ENCODE results near the gene SGPP1.
A peak's percentile ranks its signal among the peaks of the same experiment; 100 is the strongest.
"Not testable (repeated sequence)": the region's sequence is repeated elsewhere in the genome, so short reads cannot be mapped to it uniquely, and the experiment has no call there.

SGPP1 gene

DNA sequence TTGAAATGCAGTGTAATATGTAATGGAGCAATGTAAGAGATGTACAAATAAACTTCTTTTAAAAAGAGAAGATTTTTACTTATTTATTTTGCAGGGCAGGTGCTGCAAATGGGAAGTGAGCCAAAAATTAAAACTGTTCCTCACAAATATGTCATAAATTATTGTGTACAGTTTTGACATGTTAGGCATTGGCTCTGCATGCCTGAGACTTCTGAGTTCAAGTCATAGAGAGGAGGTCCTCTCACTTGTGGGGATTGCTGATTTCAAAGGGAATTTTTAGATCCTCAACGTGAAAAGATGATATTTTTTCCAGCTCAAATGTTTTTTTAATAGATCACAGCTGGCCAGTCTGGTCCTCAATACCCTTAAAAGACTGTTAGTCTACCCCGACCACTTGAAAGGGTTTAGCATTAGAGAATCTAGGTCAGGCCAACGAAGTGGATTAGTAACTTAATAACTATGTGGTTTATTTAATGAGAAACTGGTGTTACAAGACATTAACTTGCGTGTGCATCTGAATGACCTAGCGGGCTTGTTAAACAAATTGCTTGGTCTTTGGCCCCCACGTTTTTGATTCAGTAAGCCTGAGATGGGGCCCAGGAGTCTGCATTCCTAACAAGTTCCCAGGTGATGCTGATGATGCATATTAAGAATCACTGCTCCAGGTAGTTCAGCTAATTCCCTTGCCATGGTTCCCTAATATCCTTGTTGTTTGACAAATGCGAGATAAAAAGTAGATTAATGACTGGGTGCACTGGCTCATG lies 55.3 kb downstream of the SGPP1 start:
- DNase-seq: no peak

DNA sequence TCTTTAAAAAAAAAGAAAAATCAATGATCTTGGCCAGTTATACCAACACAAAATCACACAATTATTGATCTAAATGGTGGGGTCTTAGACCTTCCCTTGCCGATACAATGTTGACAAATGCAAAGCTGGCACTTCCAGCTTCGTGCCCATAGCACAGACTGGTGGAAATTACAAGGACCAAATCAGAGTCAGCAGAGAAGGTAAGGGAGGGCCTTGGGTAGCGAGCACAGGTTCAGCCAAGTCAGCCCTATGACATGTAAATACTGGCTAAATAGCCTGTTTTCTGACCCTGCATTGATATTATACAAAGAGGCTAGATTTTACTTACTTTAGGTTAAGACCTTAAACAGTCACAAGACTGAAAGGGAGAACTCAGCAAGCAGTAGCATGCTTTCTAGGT lies 55.9 kb downstream of the SGPP1 start:
- no peak for DNase-seq

DNA sequence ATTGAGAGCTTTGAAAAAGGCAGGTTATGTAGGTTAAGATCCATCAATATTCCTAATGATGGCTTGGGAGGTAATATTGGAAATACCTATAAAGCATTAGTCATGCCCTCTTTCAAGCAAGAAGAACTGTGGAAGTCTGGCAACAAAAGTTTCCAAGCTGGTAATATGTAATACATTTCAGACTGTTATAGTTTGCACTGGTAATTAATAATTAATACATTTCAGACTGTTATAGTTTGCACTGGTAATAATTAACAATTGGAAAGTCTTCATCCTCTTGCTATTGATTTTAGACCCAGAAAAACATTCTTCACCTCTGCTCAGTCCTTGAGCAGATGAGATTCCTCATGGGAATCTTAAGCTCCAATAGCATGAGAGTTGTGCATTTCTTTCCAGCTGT lies 57.2 kb downstream of the SGPP1 start:
- DNase-seq: no peak

DNA sequence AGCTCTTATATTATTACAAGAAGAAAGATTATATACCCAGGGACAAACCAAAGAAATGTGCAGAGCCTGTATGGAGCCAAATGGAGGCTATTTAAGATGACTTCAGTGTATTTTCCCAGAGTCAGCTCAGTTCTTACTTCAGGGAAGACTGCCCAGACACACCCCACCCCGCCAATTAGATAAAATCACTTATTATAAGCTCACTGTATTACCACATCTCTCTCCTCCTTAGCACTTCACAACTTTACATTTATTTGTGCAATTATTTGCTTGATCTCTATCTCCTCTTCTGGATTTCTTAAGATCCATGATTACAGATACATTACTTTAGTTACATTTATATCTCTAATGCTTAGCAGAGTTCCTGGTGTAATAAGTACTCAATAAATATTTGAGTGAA lies 61.5 kb downstream of the SGPP1 start:
- no peak for DNase-seq

DNA sequence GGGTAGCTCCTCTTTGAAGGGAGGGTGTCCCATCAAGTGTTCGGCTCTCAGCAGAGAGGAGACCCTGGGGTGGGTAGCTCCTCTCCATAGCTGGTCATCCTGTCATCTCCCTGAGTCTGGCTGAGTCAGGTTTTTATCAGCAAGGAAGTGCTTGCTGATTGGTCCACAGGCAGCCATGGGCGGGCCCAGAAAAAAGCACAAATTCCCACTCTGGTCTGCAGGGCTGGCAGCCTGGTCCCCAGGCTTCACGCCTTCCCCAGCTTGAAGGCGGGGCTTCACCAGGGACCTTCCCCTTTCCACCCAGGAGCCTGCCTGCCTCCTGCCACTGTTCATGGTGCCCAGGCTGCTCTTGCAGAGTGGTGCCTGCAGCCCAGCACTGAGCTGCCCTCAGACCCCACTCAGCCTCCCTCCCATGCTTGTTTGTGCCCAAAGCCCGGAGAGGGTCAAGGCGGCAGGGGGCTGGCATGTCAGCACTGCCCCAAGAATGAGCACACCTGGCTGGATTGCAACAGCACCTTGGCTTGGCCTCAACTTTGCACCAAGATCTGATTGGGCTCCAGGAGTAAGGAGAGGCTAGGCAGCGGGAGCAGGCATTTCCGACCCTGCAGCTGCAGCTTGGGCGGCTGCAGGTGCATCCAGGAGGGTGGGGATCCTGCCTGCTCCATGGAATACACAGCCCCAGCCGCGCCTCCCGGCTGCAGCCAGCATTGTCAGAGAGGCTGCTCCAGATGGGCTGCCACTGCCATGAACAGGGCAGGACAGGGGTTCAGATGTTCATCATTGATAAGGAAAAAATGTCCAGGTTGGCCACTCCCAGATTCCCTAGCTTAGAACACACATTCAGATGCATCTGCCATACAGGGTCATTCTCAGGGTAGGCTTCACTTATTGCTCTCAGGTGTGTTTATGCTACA lies 64.2 kb downstream of the SGPP1 start:
- DNase-seq: peak in 1 of 3 donors; percentile 4

DNA sequence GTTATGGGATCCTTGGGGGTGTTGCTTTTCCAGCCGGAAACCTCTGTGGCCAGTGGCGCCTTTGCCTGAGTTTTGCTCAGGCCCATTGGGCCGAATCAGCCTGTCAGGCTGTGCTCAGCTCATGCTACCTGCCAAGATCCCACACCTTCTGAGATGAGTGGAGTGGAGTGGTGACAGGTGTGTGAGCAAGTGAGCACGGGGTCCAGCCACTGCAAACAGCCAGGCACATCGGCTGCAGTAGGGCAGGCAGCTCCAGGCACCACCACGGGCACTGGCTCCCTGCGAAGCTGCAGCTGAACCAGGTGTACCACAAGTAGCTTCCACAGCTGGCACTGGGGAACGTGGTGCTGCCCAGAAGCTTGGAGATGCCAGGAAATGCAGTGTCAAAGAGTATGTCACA lies 65.1 kb downstream of the SGPP1 start:
- DNase-seq: no peak

DNA sequence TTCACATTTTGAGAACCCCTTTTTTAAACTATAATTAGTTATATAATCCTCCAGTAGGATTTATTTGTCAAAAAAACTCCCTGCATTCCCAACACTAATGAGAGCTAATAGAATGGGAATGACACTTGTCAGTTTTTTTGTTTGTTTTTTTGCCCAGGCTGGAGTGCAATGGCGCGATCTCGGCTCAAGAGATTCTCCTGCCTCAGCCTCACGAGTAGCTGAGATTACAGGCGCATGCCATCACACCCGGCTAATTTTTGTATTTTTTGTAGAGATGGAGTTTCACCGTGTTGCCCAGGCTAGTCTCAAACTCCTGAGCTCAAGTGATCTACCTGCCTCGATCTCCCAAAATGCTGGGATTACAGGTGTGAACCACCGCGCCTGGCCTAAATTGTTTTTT lies 66.0 kb downstream of the SGPP1 start:
- not testable (repeated sequence) for DNase-seq

DNA sequence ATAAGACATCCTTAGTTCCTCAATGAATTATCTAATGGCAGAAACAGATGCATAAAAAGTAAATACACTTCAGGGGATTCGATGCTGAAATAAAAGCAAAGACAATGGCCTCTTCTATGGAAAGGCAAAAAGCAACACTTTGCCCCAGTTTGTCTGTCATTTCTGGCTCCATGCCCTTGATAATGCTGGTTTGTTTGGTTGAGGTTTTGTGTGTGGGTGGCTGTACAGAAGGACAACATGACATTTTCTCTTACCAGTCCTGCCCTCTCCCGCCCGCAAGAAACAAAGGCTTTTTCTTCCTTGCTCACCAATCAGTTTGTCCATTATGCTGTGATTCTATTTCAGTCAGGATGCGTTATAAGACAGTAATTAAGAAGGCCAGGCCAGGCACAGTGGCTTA lies 68.1 kb downstream of the SGPP1 start:
- no peak for DNase-seq

DNA sequence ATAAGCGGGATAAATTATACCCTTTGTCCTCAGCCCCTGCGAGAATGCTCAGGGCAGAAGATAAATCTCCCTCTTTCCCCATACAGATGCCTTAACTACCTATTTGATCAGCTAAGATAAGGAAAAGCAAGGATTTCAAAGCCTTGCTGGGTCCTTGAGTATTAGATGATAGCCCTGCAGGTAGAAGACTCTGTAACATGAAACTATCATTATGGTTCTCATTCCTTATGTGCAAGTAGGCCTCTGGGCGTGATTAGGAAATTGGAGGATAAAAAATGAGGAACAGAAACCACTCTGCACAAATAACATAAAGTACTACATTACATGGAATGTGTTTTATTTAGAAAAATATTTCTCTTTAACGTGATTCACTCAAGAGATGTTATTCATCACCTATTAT lies 71.7 kb downstream of the SGPP1 start:
- peak; percentile 46 to 75 (median 71) for DNase-seq

DNA sequence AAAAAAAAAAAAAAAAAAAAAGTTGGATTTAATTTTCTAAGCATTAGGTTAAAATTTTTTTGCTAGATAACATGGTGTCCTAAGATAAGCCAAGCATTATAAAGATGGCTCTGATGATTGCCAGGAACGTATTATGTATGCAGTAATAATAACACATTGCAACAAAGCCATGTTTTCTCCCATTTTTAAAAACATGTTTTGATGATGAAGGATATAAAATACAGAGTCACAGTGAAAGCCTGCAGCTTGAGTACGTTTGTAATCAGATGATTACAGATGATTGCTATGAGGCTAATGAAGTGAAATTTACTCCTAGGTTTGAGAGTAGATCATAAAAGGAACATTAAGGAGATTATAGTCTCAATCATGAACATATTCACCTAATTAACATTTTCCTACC lies 72.9 kb downstream of the SGPP1 start:
- no peak for DNase-seq

DNA sequence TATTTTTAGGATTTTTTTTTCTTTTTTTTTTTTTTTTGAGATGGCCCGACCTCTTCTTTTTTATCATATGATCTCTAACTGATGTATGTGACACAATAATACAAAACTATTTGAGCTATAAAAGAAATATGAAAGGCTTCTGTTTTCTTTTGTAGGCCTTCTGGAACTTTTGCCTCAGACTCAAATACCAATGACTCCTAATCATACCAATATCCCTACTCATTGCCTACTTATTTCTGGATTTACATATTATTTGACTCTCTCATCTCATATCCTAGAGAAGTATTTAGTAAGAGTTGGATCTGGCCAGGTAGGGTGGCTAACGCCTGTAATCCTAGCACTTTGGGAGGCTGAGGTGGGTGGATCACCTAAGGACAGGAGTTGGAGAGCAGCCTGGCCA lies 73.5 kb downstream of the SGPP1 start:
- DNase-seq: no peak

DNA sequence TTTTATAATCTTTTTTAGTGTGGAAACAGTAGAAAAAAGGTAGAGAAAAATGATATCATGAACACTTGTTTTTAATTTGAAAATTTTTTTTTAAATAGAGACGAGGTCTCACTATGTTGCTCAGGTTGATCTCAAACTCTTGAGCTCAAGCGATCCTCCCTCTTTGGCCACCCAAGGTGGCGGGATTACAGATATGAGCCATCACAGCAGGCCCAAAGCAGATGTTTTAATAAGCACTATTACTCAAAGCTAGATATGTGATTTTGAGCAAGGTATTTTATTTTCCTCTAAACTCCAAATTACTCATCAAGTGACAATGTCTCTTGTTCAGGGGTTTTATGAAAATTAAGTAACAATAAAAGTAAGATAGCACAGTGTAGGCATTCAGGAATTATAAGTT lies 75.5 kb downstream of the SGPP1 start:
- DNase-seq: no peak

DNA sequence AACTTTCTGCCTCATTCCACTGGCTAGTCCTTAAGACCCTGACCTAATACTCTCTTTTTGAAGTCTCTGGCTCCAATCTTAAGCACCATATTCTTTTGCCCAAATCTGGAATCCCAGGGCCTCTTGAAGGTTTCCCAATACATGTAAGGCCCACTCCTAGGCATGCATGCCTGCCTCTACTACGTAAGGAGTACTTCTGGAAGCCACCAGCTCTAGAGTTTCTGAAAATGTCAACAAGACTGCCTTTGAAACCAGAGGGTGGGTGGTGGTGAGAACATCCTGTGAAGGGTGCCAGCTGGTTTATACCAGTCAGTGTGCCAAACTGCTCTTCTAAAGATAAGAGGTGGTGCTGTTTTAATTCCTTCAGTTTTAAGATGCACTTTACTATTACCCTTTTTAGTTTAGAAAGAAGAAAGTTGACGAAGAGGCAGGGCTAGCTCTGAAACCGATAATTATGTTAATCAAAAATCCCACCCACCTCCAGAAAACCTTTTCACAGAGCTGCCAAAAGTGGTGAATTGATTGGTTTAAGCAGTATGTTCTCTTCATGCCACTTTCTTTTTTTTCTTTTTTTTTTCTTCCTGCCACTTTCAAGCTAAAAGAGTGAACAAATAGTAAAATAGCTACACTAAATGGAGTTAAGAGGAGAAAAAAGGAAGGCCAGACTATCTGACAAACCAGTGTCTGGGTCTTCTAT lies 77.5 kb downstream of the SGPP1 start:
- DNase-seq: no peak

DNA sequence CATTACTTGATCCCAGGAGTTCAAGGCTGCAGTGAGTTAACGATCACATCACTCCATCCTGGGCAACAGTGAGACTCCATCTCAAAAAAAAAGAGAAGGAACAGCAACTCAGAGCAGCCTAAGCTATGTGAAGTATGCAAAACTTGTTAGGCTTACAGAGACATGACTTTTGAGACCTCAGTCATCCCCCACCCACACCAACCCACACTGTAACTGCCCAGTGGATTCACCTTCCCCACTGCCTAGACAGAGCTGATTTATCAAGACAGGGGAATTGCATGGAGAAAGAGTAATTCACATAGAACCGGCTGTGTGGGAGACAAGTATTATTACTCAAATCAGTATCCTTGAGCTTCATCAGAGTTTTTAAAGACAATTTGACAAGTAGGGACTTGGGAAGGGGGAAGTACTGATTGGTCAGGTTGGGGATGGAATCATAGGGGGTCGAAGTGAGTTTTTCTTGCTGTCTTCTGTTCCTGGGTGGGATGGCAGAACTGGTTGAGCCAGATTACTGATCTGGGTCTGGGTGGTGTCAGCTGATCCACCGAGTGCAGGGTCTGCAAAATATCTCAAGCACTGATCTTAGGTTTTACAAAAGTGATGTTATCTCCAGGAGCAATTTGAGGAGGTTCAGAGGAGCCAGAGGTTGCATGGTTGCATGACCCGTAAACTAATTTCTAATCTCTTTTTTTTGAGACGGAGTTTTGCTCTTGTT lies 80.0 kb downstream of the SGPP1 start:
- peak; percentile 57 to 76 (median 70) for DNase-seq

DNA sequence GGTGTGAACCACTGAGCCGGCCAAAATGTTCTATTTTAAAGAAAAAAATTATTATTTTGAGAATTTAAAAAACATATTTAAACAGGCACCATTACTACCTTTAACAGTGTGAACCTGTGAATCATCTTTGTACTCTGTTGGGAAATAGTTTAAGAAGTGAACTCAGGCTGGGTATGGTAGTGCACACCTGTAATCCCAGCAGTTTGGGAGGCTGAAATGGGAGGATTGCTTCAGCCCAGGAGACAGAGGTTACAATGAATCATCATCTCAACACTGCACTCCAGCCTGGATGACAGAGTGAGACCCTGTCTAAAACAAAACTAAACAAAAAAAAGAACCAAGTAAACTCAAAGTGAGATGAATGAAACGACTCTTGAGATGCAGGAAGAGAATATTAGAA lies 83.1 kb downstream of the SGPP1 start:
- DNase-seq: no peak

DNA sequence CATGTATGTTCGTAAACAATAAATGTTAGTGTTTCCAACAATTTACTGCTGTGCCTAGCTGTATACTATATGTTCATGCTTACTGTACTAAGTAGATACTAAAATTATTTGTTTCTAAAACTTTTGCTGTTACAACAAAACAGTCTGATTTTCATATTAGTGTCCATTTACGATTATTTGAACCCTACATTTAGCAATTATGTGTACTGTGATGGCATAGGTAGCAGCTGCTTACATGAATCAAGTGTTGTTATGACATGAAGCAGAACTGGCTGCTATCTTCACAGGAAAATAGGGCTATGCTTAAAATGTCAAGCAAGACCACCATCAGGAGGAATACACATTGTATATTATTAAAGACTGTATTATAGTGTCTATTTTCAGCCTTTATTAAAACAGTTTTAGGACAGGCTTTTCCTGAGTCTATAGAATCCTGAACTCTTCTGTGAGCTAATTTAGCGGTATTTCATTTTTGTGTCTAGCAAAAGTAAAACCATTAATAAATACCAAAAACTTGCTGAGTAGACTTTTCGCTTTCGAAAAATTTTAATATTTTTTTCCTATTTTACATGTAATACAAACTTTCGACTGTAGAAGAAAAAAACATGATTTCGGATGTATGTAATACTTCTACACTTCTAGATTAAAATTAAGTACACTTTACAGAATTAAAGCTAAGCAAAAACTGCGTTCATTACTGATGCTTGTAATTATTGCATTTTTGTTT lies 85.0 kb downstream of the SGPP1 start:
- no peak for DNase-seq

DNA sequence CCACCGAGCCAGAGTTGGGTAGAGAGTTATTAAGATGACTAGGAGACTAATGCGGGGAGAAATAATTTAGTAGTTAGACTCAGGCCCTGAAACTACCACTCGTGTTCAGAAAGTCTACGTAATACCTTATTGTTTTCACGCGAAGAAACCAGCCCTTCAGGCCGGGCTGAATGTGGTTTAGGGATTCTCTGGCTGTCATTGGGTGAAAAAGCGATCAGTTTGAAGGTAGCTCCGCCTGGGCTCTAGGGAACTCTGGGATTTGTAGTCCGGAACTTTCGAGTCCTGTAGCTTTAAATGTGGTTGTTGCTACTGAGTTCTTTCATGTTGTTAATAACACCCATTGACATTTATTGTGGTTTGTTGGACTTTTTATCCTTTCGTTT lies 85.6 kb downstream of the SGPP1 start:
- peak; percentile 91 to 96 (median 94) for DNase-seq

DNA sequence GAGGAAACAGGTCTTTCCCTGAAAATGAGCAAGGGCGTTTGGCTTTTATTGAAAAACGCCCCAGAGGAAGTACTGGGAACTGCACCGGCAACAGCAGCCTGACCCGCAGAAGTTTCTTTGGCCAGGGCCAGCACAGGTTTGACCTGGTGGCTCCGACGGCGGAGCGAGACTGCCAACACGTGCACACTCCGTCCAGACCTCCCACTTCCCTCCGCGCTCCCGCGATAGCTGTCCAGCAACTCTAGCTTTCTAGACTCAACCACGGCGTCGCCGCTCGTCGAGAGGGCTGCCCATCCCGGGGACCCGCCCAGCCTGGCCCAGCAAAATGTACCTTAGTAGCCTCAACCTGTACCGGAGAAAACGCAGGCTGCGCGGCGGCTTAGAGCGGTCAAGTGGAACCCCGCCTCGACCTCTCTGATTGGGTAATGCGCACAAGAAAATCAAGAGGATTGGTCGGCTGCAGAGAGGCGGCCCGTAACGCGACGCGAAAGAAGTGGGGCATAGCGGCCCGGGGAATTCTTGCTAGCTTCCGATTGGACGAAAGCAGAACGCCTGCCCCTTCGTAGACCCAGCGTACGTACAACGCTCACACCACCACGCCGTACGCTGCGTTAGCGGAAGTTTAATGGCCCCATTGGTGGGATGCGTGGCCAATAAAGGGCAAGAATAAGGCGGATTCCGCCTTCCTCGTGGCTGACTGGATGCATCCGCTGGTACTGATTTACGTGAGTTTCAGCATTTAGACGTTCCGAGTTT lies 86.2 kb downstream of the SGPP1 start, which contains the start of gene WDR89:
WDR89 (minus strand) TSS at position 399 of the 756 bp plus-strand sequence. CDS start 41,929 bp downstream, outside the sequence.
- peak; percentile 97 to 99 (median 99) for DNase-seq

DNA sequence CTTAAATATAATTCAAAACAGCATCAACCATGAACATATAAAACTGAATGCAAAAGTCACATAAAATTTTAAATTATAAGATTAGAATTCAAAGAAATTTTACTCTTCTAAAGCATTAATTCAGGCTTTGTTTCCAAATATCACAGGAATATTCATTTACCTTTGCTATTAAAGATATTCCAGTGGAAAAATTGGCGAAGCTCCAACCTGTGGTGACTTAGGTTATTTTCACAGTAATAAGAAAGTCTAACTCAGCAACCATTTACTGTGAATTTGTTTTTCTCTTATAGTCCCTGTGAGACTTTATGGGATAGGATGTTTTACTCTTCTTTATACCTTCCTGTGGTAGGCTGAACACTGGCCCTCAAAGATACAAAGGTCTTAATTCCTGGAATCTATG lies 89.4 kb downstream of the SGPP1 start:
- no peak for DNase-seq

DNA sequence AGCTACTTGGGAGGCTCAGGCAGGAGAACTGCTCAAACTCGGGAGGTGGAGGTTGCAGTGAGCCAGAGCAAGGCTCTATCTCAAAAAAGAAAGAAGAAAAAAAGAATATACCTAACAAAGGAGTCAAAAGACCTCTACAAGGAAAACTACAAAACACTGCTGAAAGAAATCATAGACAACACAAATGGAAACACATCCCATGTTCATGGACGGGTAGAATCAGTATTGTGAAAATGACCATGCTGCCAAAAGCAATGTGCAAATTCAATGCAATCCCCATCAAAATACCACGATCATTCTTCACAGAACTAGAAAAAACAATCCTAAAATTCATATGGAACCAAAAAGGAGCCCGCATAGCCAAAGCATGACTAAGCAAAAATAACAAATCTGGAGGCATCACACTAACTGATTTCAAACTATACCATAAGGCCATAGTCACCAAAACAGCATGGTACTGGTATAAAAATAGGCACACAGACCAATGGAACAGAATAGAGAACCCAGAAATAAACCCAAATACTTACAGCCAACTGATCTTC lies 91.7 kb downstream of the SGPP1 start:
- DNase-seq: not testable (repeated sequence)

All from suppressor macrophage treated with lipopolysaccharide for 1 hour (primary cell).